Ishikawa (cell line): ENCODE data around the gene ASIC2.

Experiments
- CEBPB ChIP-seq: IDR thresholded peaks from 2 replicates; pipeline ENCODE4 v1.6.1; 2012
- CREB1 ChIP-seq: IDR thresholded peaks from 2 replicates; pipeline ENCODE4 v1.6.1; 2012; ENCODE audit warnings: low read depth
- EGR1 ChIP-seq: IDR thresholded peaks from 2 replicates; pipeline ENCODE4 v1.6.1; 2012
- EP300 ChIP-seq: IDR thresholded peaks from 2 replicates; pipeline ENCODE4 v1.6.1; 2012; ENCODE audit warnings: borderline replicate concordance
- FOXM1 ChIP-seq: IDR thresholded peaks from 2 replicates; pipeline ENCODE4 v1.6.1; 2012; ENCODE audit warnings: low read depth, borderline replicate concordance
- MAX ChIP-seq: IDR thresholded peaks from 2 replicates; pipeline ENCODE4 v1.6.1; 2012
- NFIC ChIP-seq: IDR thresholded peaks from 2 replicates; pipeline ENCODE4 v1.6.1; 2012
- RAD21 ChIP-seq: IDR thresholded peaks from 2 replicates; pipeline ENCODE4 v1.6.1; 2012; ENCODE audit warnings: low read depth
- REST ChIP-seq: IDR thresholded peaks from 2 replicates; pipeline ENCODE4 v1.6.1; 2012; ENCODE audit warnings: low read depth, mild to moderate bottlenecking
- TAF1 ChIP-seq: IDR thresholded peaks from 2 replicates; pipeline ENCODE4 v1.6.1; 2012; ENCODE audit warnings: low read depth, mild to moderate bottlenecking
- TCF12 ChIP-seq: IDR thresholded peaks from 2 replicates; pipeline ENCODE4 v1.6.1; 2012; ENCODE audit warnings: low read depth
- TEAD4 ChIP-seq: IDR thresholded peaks from 2 replicates; pipeline ENCODE4 v1.6.1; 2012
- USF1 ChIP-seq: IDR thresholded peaks from 2 replicates; pipeline ENCODE4 v1.6.1; 2012
- YY1 ChIP-seq: IDR thresholded peaks from 2 replicates; pipeline ENCODE4 v1.6.1; 2012; ENCODE audit warnings: low read depth
- ZBTB7A ChIP-seq: IDR thresholded peaks from 2 replicates; pipeline ENCODE4 v1.6.1; 2012; ENCODE audit warnings: low read depth

The ASIC2 gene

GRCh38 chr17:33115366-33115765 is 177.7 kb downstream of the ASIC2 start:
- TF ChIP-seq TCF12: no peak
- no peak for TF ChIP-seq FOXM1
- no peak for TF ChIP-seq RAD21

GRCh38 chr17:33113991-33114370 is 179.1 kb downstream of the ASIC2 start:
- TF ChIP-seq TAF1 (no peak), CEBPB (no peak)

GRCh38 chr17:33113276-33113990 is 179.7 kb downstream of the ASIC2 start:
- TF ChIP-seq EP300 (no peak), ZBTB7A (no peak), TCF12 (no peak), NFIC (no peak), MAX (no peak), YY1 (no peak), FOXM1 (no peak), CEBPB (no peak), REST (no peak), TAF1 (no peak), USF1 (no peak), TEAD4 (no peak), RAD21 (no peak), EGR1 (no peak), CREB1 (no peak)

GRCh38 chr17:33112763-33113162 is 180.3 kb downstream of the ASIC2 start:
- TF ChIP-seq NFIC (no peak), TCF12 (no peak), TEAD4 (no peak), EGR1 (no peak), CEBPB (no peak), MAX (no peak), CREB1 (no peak), ZBTB7A (no peak), YY1 (no peak), REST (no peak)

- TF ChIP-seq RAD21: no peak
- TF ChIP-seq NFIC: no peak
- no peak for TF ChIP-seq CEBPB
- TF ChIP-seq EGR1: no peak
- TF ChIP-seq ZBTB7A: no peak
- TF ChIP-seq EP300: no peak
- no peak for TF ChIP-seq REST
- TF ChIP-seq USF1: no peak
- no peak for TF ChIP-seq YY1
- TF ChIP-seq TAF1: no peak
Observed at GRCh38 chr17:33109336-33110072, 183.6 kb downstream of the ASIC2 start.
